ENCODE results near the gene OR2A12.

GRCh38 chr7:144134116-144134515, 48.0 kb downstream of the OR2A12 start:
- TF ChIP-seq CTCF (IDR thresholded peaks at IDR 0.05) (no peak), POLR2A (IDR thresholded peaks at IDR 0.05; ENCODE audit: low read length) (no peak), ZFP36 (IDR thresholded peaks at IDR 0.05; ENCODE audit: borderline replicate concordance, partially characterized antibody) (no peak), REST (IDR thresholded peaks at IDR 0.05) (no peak), EP300 (IDR thresholded peaks at IDR 0.05) (no peak), RAD21 (conservative IDR thresholded peaks at IDR 0.05 in 1 of 2, IDR thresholded peaks at IDR 0.05 in 1 of 2) (no peak), SMC3 (IDR thresholded peaks at IDR 0.05) (no peak), TP53 (CRISPR knock-in tag; IDR thresholded peaks at IDR 0.05) (no peak), HMGXB4 (CRISPR knock-in tag; IDR thresholded peaks at IDR 0.05; ENCODE audit: borderline replicate concordance) (no peak), MYC (IDR thresholded peaks at IDR 0.05; ENCODE audit: borderline replicate concordance, low read length) (no peak)

Measured in A549 (cell line).